ENCODE measurements around the gene SH3GL1. TPM values are rescaled to one million over a fixed set of nuclear protein-coding genes. Genes with fewer than 3 reads are reported as not detected.

The SH3GL1 gene
- total and polyA plus RNA-seq, 10 of the 15 experiments (the other 5 are each of a cell fraction or from before 2014, with no cell fraction given), result 0.93 to 47.4 (median 28.4) TPM

GRCh38 chr19:4327252-4327876, 73.0 kb downstream of the SH3GL1 start:
- in situ Hi-C loops (cut with MboI), result no loop called here
- H3K4me3 ChIP-seq, result no peak overlapping the region; the same call in 1 of the 2 replicates
- H3K9me3 ChIP-seq (replicated peaks; ENCODE audit: control insufficient read depth, insufficient read depth, low read length), result no peaks in the 10 kb centered on the region; the same call in 1 of the 3 replicates

GRCh38 chr19:4326837-4327251, 73.5 kb downstream of the SH3GL1 start:
- Histone ChIP-seq H3K36me3 (ENCODE audit: control insufficient read depth in 2 of 2, insufficient read depth in 2 of 2, low read length in 1 of 2) (no peaks in the 10 kb centered on the region), H3K27ac (ENCODE audit: control insufficient read depth, insufficient read depth) (no peak overlapping the region), H3K27me3 (replicated peaks in 1 of 2; ENCODE audit: control insufficient read depth in 2 of 2, insufficient read depth in 2 of 2, low read length in 1 of 2) (no peaks in the 10 kb centered on the region), H2AFZ (ENCODE audit: control insufficient read depth, low read depth, low read length) (peak overlapping the region; percentile 78), H4K20me1 (ENCODE audit: control insufficient read depth, insufficient read depth) (no peaks in the 10 kb centered on the region), H3K4me1 (ENCODE audit: control insufficient read depth, insufficient read depth, low read length) (peaks cover 8% of the 10 kb centered on the region; the same call in 1 of the 2 replicates), H3K4me3 (no peak overlapping the region), H3K79me2 (ENCODE audit: control insufficient read depth, insufficient read depth, low read length) (no peaks in the 10 kb centered on the region; the same call in 1 of the 2 replicates), H3K9me3 (replicated peaks; ENCODE audit: control insufficient read depth, insufficient read depth, low read length) (no peaks in the 10 kb centered on the region; the same call in 1 of the 3 replicates), H3K4me2 (ENCODE audit: control insufficient read depth, insufficient read depth) (peak overlapping the region; percentile 68; the same call in 1 of the 2 replicates), H3K9ac (ENCODE audit: control insufficient read depth, insufficient read depth, low read length) (no peak overlapping the region)
- DNase-seq (ENCODE audit: low read depth, low spot score), result no peak
- ChIA-PET SMC1A (ENCODE audit: uncharacterized antibody, unreplicated experiment) (no interaction called here), POLR2A (no interaction called here), CTCF (no interaction called here), RAD21 (ENCODE audit: unreplicated experiment) (no interaction called here)
- in situ Hi-C loops (cut with MboI), result no loop called here
- intact Hi-C loops (cut with micrococcal nuclease; ENCODE audit: unreplicated experiment), result no loop called here
- no peak for ATAC-seq
- FAIRE-seq, result no peak
- WGBS (ENCODE audit: insufficient coverage, insufficient replicate concordance, low lambda C conversion rate, missing lambda C conversion rate), result 8% methylated on average over 33 of the region's 33 CpGs
- BruUV-seq (replicated peaks), result no TSS peak
- no peak for TF ChIP-seq ZNF622 (IDR thresholded peaks at IDR 0.05)
- TF ChIP-seq MLLT1 (IDR thresholded peaks at IDR 0.05), result no peak
- TF ChIP-seq NFYA (IDR thresholded peaks at IDR 0.05; ENCODE audit: borderline replicate concordance, low read depth, low read length), result no peak
- no peak for TF ChIP-seq CHD2 (IDR thresholded peaks at IDR 0.05; ENCODE audit: borderline replicate concordance, low read depth, low read length)
- TF ChIP-seq USF1 (IDR thresholded peaks at IDR 0.05; ENCODE audit: borderline replicate concordance, extremely low read length, insufficient read depth, low read depth, low read length), result no peak
- TF ChIP-seq ZNF207 (IDR thresholded peaks at IDR 0.05; ENCODE audit: borderline replicate concordance), result no peak

More at GRCh38 chr19:4327252-4327876, 73.0 kb downstream of the SH3GL1 start:
- peak overlapping the region; percentile 75 for H3K4me2 ChIP-seq (ENCODE audit: control insufficient read depth, insufficient read depth)
- no peaks in the 10 kb centered on the region for H4K20me1 ChIP-seq (ENCODE audit: control insufficient read depth, insufficient read depth)
- ChIA-PET RAD21 (ENCODE audit: unreplicated experiment) (interaction anchor here (0.8 to 1.0 kb wide), 4 partner anchors 11 to 95 kb away, joined by 3 to 12 read pairs (median 4); partner anchors contain the start of genes CHAF1A, MPND and STAP2), CTCF (interaction anchor here (0.8 to 1.2 kb wide), 2 partner anchors 16 to 61 kb away, joined by 5 read pairs; partner anchors contain the start of gene MPND), SMC1A (ENCODE audit: uncharacterized antibody, unreplicated experiment) (no interaction called here), POLR2A (interaction anchor here (1.0 kb wide), 1 partner anchor 15 kb away, joined by 17 read pairs; the partner anchor contains the start of gene MPND)
- ATAC-seq (peak; percentile 47), DNase-seq (ENCODE audit: low read depth, low spot score) (no peak), FAIRE-seq (peak; percentile 7)
- 10% methylated on average over 27 of the region's 30 CpGs for WGBS (ENCODE audit: insufficient coverage, insufficient replicate concordance, low lambda C conversion rate, missing lambda C conversion rate)
- H3K4me1 ChIP-seq (ENCODE audit: control insufficient read depth, insufficient read depth, low read length), result peaks cover 8% of the 10 kb centered on the region; the same call in 1 of the 2 replicates
- H3K9ac ChIP-seq (ENCODE audit: control insufficient read depth, insufficient read depth, low read length), result no peak overlapping the region
- intact Hi-C loops (cut with micrococcal nuclease; ENCODE audit: unreplicated experiment), result no loop called here
- no peak for TF ChIP-seq USF2 (IDR thresholded peaks at IDR 0.05; ENCODE audit: borderline replicate concordance, low read depth, low read length)
- 0 out of 2 replicates have a peak, but pooled peaks have one; percentile 5 for TF ChIP-seq NFYB (IDR thresholded peaks at IDR 0.05; ENCODE audit: insufficient read depth, low read depth, low read length)
- no peak overlapping the region for H3K27ac ChIP-seq (ENCODE audit: control insufficient read depth, insufficient read depth)
- peak overlapping the region; percentile 78 for H2AFZ ChIP-seq (ENCODE audit: control insufficient read depth, low read depth, low read length)
- H3K36me3 ChIP-seq (ENCODE audit: control insufficient read depth in 2 of 2, insufficient read depth in 2 of 2, low read length in 1 of 2), result no peaks in the 10 kb centered on the region
- BruUV-seq (replicated peaks), result no TSS peak
- H3K79me2 ChIP-seq (ENCODE audit: control insufficient read depth, insufficient read depth, low read length), result no peaks in the 10 kb centered on the region; the same call in 1 of the 2 replicates
- no peaks in the 10 kb centered on the region for H3K27me3 ChIP-seq (replicated peaks in 1 of 2; ENCODE audit: control insufficient read depth in 2 of 2, insufficient read depth in 2 of 2, low read length in 1 of 2)
